IMR-90 (cell line): ENCODE measurements around the gene MRTFA. TPM values are rescaled to one million over a fixed set of nuclear protein-coding genes. Genes with fewer than 3 reads are reported as not detected.

ENCODE experiments used
- ATAC-seq: fragments of 200-7000 bp; cut with Tn5 transposase; 2 replicates; pipeline ENCODE4 v1.9.1; 2020; ENCODE audit warnings: low read depth, mild to moderate bottlenecking, moderate library complexity
- BruUV-seq: library from RNA; stranded (reverse); fragments of 400-500 nt; replicated peaks from 2 replicates; lab custom pipeline; 2021; lab: Mats Ljungman, UMichigan
- CTCF ChIA-PET: fragments of 300-600 bp; formaldehyde crosslinking; extraction: SDS; loops from one replicate; lab custom pipeline; 2021; ENCODE audit warnings: antibody characterized with exemption; lab: Yijun Ruan, JAX
- POLR2A ChIA-PET: fragments of 300-600 bp; sonication (Branson Sonifier 250); formaldehyde crosslinking; loops from one replicate; lab custom pipeline; 2022; ENCODE audit warnings: antibody characterized with exemption; ENCODE audit not compliant: unreplicated experiment; lab: Charles Lee
- DNase-seq: peaks from one replicate; pipeline ENCODE4 v3.0.0; 2013
- H2AFZ ChIP-seq: replicated peaks from 2 replicates; pipeline ENCODE3; 2013; ENCODE audit warnings: low read length, mild to moderate bottlenecking; ENCODE audit not compliant: poor library complexity
- H2AK5ac ChIP-seq: 2 replicates; pipeline ENCODE4 v1.6.1; 2013; ENCODE audit warnings: low read depth, low read length, inconsistent platforms
- H2AK9ac ChIP-seq: replicated peaks from 2 replicates; pipeline ENCODE3; 2013; ENCODE audit warnings: mild to moderate bottlenecking, low read depth, low read length, moderate library complexity; ENCODE audit not compliant: poor library complexity
- H2BK120ac ChIP-seq: 2 replicates; pipeline ENCODE4 v1.6.1; 2013; ENCODE audit warnings: low read depth, low read length, inconsistent platforms
- H2BK15ac ChIP-seq: 3 replicates; pipeline ENCODE4 v1.6.1; 2013; ENCODE audit warnings: low read depth, low read length, inconsistent platforms
- H2BK20ac ChIP-seq: 2 replicates; pipeline ENCODE4 v1.6.1; 2013; ENCODE audit warnings: low read depth, mild to moderate bottlenecking, inconsistent platforms, low read length, moderate library complexity
- H2BK5ac ChIP-seq: 2 replicates; pipeline ENCODE4 v1.6.1; 2013; ENCODE audit warnings: mild to moderate bottlenecking, low read depth, low read length, inconsistent platforms; ENCODE audit not compliant: poor library complexity, severe bottlenecking
- H3K14ac ChIP-seq: replicated peaks from 2 replicates; pipeline ENCODE4 v1.6.1; 2013; ENCODE audit warnings: low read depth, low read length, inconsistent platforms
- H3K18ac ChIP-seq: 2 replicates; pipeline ENCODE4 v1.6.1; 2013; ENCODE audit warnings: low read depth, low read length, control low read depth
- H3K23ac ChIP-seq: 2 replicates; pipeline ENCODE4 v1.6.1; 2013; ENCODE audit warnings: low read depth, low read length, inconsistent platforms
- H3K27ac ChIP-seq: 2 replicates; pipeline ENCODE4 v1.5.1; 2013; ENCODE audit warnings: mild to moderate bottlenecking, control low read depth, low read length; ENCODE audit not compliant: insufficient read depth
- H3K27me3 ChIP-seq: 2 replicates; pipeline ENCODE4 v1.6.1; 2013; ENCODE audit warnings: low read length; ENCODE audit not compliant: control insufficient read depth, insufficient read depth
- H3K36me3 ChIP-seq: 2 replicates; pipeline ENCODE4 v1.6.1; 2013; ENCODE audit warnings: low read length, mixed read lengths; ENCODE audit not compliant: control insufficient read depth, insufficient read depth
- H3K4ac ChIP-seq: 2 replicates; pipeline ENCODE4 v1.6.1; 2013; ENCODE audit warnings: low read depth, low read length, inconsistent platforms
- H3K4me1 ChIP-seq: 2 replicates; pipeline ENCODE4 v1.6.1; 2013; ENCODE audit warnings: low read length, mixed read lengths; ENCODE audit not compliant: control insufficient read depth, insufficient read depth
- H3K4me2 ChIP-seq: 2 replicates; pipeline ENCODE4 v1.6.1; 2013; ENCODE audit warnings: low read depth, mild to moderate bottlenecking, control low read depth, low read length, moderate library complexity
- H3K4me3 ChIP-seq: 2 replicates; pipeline ENCODE4 v1.5.1; 2013; ENCODE audit warnings: low read depth, mild to moderate bottlenecking, control low read depth, low read length, moderate library complexity; ENCODE audit not compliant: insufficient read depth
- H3K56ac ChIP-seq: 2 replicates; pipeline ENCODE4 v1.6.1; 2013; ENCODE audit warnings: low read length, inconsistent platforms; ENCODE audit not compliant: insufficient read depth; ENCODE audit errors: extremely low read depth
- H3K79me1 ChIP-seq, 2 experiments: 2 replicates each; pipeline ENCODE4 v1.6.1; 2013; ENCODE audit warnings: low read length in 2 of 2, inconsistent platforms in 1 of 2, low read depth in 1 of 2
- H3K9ac ChIP-seq: 2 replicates; pipeline ENCODE4 v1.6.1; 2013; ENCODE audit warnings: low read depth, low read length, control low read depth
- H3K9me1 ChIP-seq: 2 replicates; pipeline ENCODE4 v1.6.1; 2013; ENCODE audit warnings: low read length, inconsistent platforms; ENCODE audit not compliant: insufficient read depth
- H3K9me3 ChIP-seq: 2 replicates; pipeline ENCODE4 v1.6.1; 2013; ENCODE audit warnings: low read length; ENCODE audit not compliant: control insufficient read depth, insufficient read depth
- H4K20me1 ChIP-seq: 2 replicates; pipeline ENCODE4 v1.6.1; 2013; ENCODE audit warnings: low read length, inconsistent platforms; ENCODE audit not compliant: insufficient read depth
- H4K5ac ChIP-seq: 2 replicates; pipeline ENCODE4 v1.6.1; 2013; ENCODE audit warnings: mild to moderate bottlenecking, low read depth, low read length, control low read depth
- H4K8ac ChIP-seq, 2 experiments: 2 replicates each; pipeline ENCODE4 v1.6.1; 2013; ENCODE audit warnings: low read depth in 2 of 2, low read length in 2 of 2, control low read depth in 1 of 2, inconsistent platforms in 1 of 2
- H4K91ac ChIP-seq: 2 replicates; pipeline ENCODE4 v1.6.1; 2013; ENCODE audit warnings: low read depth, low read length, inconsistent platforms; ENCODE audit not compliant: insufficient read depth
- BHLHE40 ChIP-seq: fragments of 150-350 bp; IDR thresholded peaks from 2 replicates; pipeline ENCODE4 v1.6.1; 2016; ENCODE audit warnings: mild to moderate bottlenecking, low read depth, low read length
- CEBPB ChIP-seq: IDR thresholded peaks from 2 replicates; pipeline ENCODE4 v1.6.1; 2012; ENCODE audit warnings: low read depth, low read length, improper control_type of control experiment
- CHD1 ChIP-seq: IDR thresholded peaks from 2 replicates; pipeline ENCODE4 v1.6.1; 2012; ENCODE audit warnings: low read depth, low read length, improper control_type of control experiment
- CTCF ChIP-seq: conservative IDR thresholded peaks from 2 replicates; pipeline ENCODE4 v1.5.1; 2012; ENCODE audit warnings: mild to moderate bottlenecking, low read depth, low read length, improper control_type of control experiment
- ELK1 ChIP-seq: fragments of 150-350 bp; IDR thresholded peaks from 2 replicates; pipeline ENCODE4 v1.6.1; 2016; ENCODE audit warnings: low read depth, mild to moderate bottlenecking, low read length, moderate library complexity, borderline replicate concordance
- MXI1 ChIP-seq: IDR thresholded peaks from 2 replicates; pipeline ENCODE4 v1.6.1; 2012; ENCODE audit warnings: low read depth, mild to moderate bottlenecking, low read length, moderate library complexity, borderline replicate concordance
- RAD21 ChIP-seq: IDR thresholded peaks from 2 replicates; pipeline ENCODE4 v1.6.1; 2012; ENCODE audit warnings: low read length, improper control_type of control experiment
- WGBS, 2 experiments: methylation state at CpG; one replicate each; pipeline versions ENCODE4 v1.1.5 to v1.1.7; 2013; ENCODE audit warnings: missing lambda C conversion rate in 2 of 2; ENCODE audit not compliant: insufficient read length in 1 of 2; ENCODE audit errors: extremely low coverage in 2 of 2; 5-methylcytosine and 5-hydroxymethylcytosine counted together
- dilution Hi-C: fragments of 300-500 bp; cut with HindIII; formaldehyde crosslinking; loops from one replicate; pipeline ENCODE4 v1.14.3; 2018; ENCODE audit warnings: low sequenced_read_pairs; ENCODE audit not compliant: unreplicated experiment
- in situ Hi-C: fragments of 300-500 bp; cut with MboI; formaldehyde crosslinking; loops from 3 replicates; pipeline ENCODE4 v1.14.3; 2019; ENCODE audit warnings: low sequenced_read_pairs, inconsistent platforms, mixed read lengths
- intact Hi-C: fragments of 100-400 bp; cut with micrococcal nuclease; formaldehyde crosslinking; loops from 2 replicates; pipeline ENCODE4 v1.10.0; 2022
- polyA plus RNA-seq, 3 experiments: library from polyadenylated mRNA; depleted of rRNA; stranded (reverse); fragments of >200 nt; gene quantifications; 2 replicates each; pipeline ENCODE4 v1.2.3, GENCODE V29; 2012; ENCODE audit warnings: low replicate concordance in 1 of 3
- total RNA-seq: library from RNA; depleted of rRNA; stranded (reverse); fragments of >200 nt; gene quantifications from 2 replicates; pipeline ENCODE4 v1.2.3, GENCODE V29; 2012

Gene MRTFA
- total and polyA plus RNA-seq, 2 of the 4 experiments (the other 2 are of a cell fraction), result 12.5 to 17.2 TPM

GRCh38 chr22:40419718-40420117 is 216.8 kb downstream of the MRTFA start:
- Histone ChIP-seq H2AFZ (no peak overlapping the region), H3K27me3 (no peaks in the 10 kb centered on the region), H3K9me3 (no peaks in the 10 kb centered on the region), H3K4me1 (peaks cover 5% of the 10 kb centered on the region; the same call in 1 of the 2 replicates), H3K4ac (no peak overlapping the region), H2BK20ac (no peak overlapping the region), H2AK9ac (no peak overlapping the region), H3K56ac (no peak overlapping the region), H2AK5ac (no peak overlapping the region), H3K18ac (no peak overlapping the region), H3K23ac (no peak overlapping the region), H2BK15ac (no peak overlapping the region), H3K27ac (no peak overlapping the region), H3K79me1 (peaks cover 15 to 72% of the 10 kb centered on the region in 2 experiments; a peak in 3 of 4 replicates), H4K5ac (no peak overlapping the region), H3K9ac (no peak overlapping the region), H4K91ac (no peak overlapping the region), H4K20me1 (peaks cover 27% of the 10 kb centered on the region), H2BK5ac (no peak overlapping the region), H2BK120ac (no peak overlapping the region), H3K14ac (no peak overlapping the region), H3K4me3 (no peak overlapping the region), H3K36me3 (peaks cover 84% of the 10 kb centered on the region), H4K8ac (no peak overlapping the region), H3K4me2 (no peak overlapping the region), H3K9me1 (peaks cover 8% of the 10 kb centered on the region; the same call in 1 of the 2 replicates)
- no TSS peak for BruUV-seq
- dilution Hi-C loops, result no loop called here
- ChIA-PET CTCF (no interaction called here), POLR2A (no interaction called here)
- TF ChIP-seq ELK1 (no peak), CEBPB (no peak), CHD1 (no peak), MXI1 (no peak), CTCF (no peak), RAD21 (no peak), BHLHE40 (no peak)
- DNase-seq (no peak), ATAC-seq (no peak)
- WGBS, 2 experiments, result 91% methylated on average over 4 of the region's 8 CpGs; no CpG with 5 or more reads in 1 of the 2 experiments
- intact Hi-C loops, result no loop called here
- in situ Hi-C loops, result no loop called here
